ENCODE data around the gene VCAN. TPM values are rescaled to one million over a fixed set of nuclear protein-coding genes. Genes with fewer than 3 reads are reported as not detected.

The VCAN gene
- total RNA-seq, 4 donors from 2014 or later: 53.0 to 833 (median 65.1) TPM

DNA sequence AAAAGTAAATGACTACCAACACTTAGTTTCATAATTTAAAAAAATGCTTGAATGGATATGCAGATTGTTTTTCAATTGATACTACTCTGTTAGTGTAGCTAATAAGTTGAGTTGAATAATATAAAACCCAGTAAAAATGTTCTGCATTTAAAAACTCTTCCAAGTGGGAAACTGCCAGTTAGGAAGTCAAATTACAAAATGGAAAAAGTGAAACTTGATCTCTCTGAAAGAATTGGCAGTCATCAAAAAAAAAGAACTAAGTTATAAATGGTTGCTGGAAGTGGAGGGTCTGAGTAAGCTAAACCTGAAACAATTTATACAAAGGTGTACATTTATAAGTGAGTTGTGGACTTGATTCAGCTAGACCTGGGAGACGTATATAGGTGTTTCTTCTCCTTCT is 52.4 kb downstream of the VCAN start:
- Histone ChIP-seq H3K27ac (no peak overlapping the region), H3K36me3 (no peaks in the 10 kb centered on the region), H3K27me3 (no peaks in the 10 kb centered on the region), H3K4me3 (no peak overlapping the region), H3K4me1 (no peaks in the 10 kb centered on the region), H3K9me3 (no peaks in the 10 kb centered on the region)
- intact Hi-C loops (cut with DNase I; ENCODE audit: low total_unique reads): no loop called here
- TF ChIP-seq POLR2A (IDR thresholded peaks at IDR 0.05) (no peak), CTCF (IDR thresholded peaks at IDR 0.05) (no peak)
- no peak for DNase-seq

- Histone ChIP-seq H3K4me3 (no peak overlapping the region), H3K9me3 (no peaks in the 10 kb centered on the region), H3K36me3 (no peaks in the 10 kb centered on the region), H3K27me3 (no peaks in the 10 kb centered on the region), H3K27ac (no peak overlapping the region), H3K4me1 (no peaks in the 10 kb centered on the region)
- intact Hi-C loops (cut with DNase I; ENCODE audit: low total_unique reads): no loop called here
- TF ChIP-seq POLR2A (IDR thresholded peaks at IDR 0.05): no peak
- TF ChIP-seq CTCF (IDR thresholded peaks at IDR 0.05): no peak
- no peak for DNase-seq
Measured at GRCh38 chr5:83524345-83524744, 52.8 kb downstream of the VCAN start.

DNA sequence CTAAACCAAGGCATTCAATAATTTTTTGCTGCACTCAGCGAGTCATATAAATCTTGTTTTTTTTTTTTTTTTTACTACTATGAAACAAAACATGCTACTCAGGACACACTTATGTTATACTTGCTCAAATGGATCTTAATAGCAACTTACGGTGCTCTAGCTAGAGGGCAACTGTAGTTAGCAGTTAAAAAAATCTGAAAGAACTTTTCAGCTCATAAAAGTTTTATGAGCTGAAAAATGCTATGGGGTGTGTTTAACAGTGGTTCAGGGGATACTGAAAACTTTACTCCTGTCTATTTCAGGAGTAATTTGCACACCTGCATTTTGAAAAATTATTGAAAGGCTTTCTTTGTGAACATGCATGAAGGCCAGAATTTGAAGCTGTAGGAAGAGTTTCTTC is 53.4 kb downstream of the VCAN start:
- intact Hi-C loops (cut with DNase I; ENCODE audit: low total_unique reads): no loop called here
- no peaks in the 10 kb centered on the region for H3K4me1 ChIP-seq
- H3K9me3 ChIP-seq: no peaks in the 10 kb centered on the region
- H3K27me3 ChIP-seq: no peaks in the 10 kb centered on the region
- H3K27ac ChIP-seq: no peak overlapping the region
- DNase-seq: no peak
- H3K36me3 ChIP-seq: no peaks in the 10 kb centered on the region
- no peak for TF ChIP-seq CTCF (IDR thresholded peaks at IDR 0.05)
- no peak for TF ChIP-seq POLR2A (IDR thresholded peaks at IDR 0.05)
- H3K4me3 ChIP-seq: no peak overlapping the region

- Histone ChIP-seq H3K27ac (no peak overlapping the region), H3K4me3 (no peak overlapping the region), H3K4me1 (no peaks in the 10 kb centered on the region), H3K27me3 (no peaks in the 10 kb centered on the region), H3K36me3 (no peaks in the 10 kb centered on the region), H3K9me3 (no peaks in the 10 kb centered on the region)
- TF ChIP-seq POLR2A (IDR thresholded peaks at IDR 0.05) (no peak), CTCF (IDR thresholded peaks at IDR 0.05) (no peak)
- intact Hi-C loops (cut with DNase I; ENCODE audit: low total_unique reads): no loop called here
- DNase-seq: no peak
Measured at GRCh38 chr5:83526289-83526688, 54.7 kb downstream of the VCAN start.

DNA sequence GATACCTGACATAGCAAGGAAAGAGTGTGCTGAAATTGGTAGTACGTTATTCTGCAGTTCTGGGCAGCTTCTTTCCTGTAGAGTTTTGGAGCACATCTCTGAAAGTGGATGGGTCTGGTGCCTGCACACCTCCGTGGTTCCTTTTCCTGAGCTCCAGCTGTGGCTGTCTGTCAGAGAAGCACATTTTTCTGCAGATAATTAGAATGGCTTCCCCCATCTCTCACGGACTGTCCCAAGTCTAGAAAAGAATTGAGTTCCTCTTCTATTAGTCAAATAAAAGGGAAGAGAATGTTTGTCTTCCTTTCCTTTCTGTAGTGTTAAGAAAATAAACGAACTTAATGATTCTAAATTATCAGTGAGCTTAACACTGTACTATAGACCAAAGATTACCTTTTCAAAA is 55.7 kb downstream of the VCAN start:
- no peaks in the 10 kb centered on the region for H3K36me3 ChIP-seq
- intact Hi-C loops (cut with DNase I; ENCODE audit: low total_unique reads): no loop called here
- H3K9me3 ChIP-seq: no peaks in the 10 kb centered on the region
- TF ChIP-seq CTCF (IDR thresholded peaks at IDR 0.05) (no peak), POLR2A (IDR thresholded peaks at IDR 0.05) (no peak)
- H3K4me1 ChIP-seq: no peaks in the 10 kb centered on the region
- no peak overlapping the region for H3K4me3 ChIP-seq
- H3K27ac ChIP-seq: no peak overlapping the region
- H3K27me3 ChIP-seq: no peaks in the 10 kb centered on the region
- DNase-seq: no peak

Measured in uterus (tissue), 4 donors.